ENCODE data around the gene CDS1.

GRCh38 chr4:84563002-84563401 lies 19.9 kb upstream of the CDS1 start:
- TF ChIP-seq EZH2phosphoT487 (IDR thresholded peaks at IDR 0.05; ENCODE audit: insufficient read depth, low read depth), result no peak
- no peak for TF ChIP-seq EZH2 (IDR thresholded peaks at IDR 0.05; ENCODE audit: insufficient read depth, poor library complexity, severe bottlenecking)
